Lower lobe of right lung (tissue), 2 donors: Measurements from ENCODE around the gene SYNDIG1. TPM values are rescaled to one million over a fixed set of nuclear protein-coding genes. Genes with fewer than 3 reads are reported as not detected.

Experiments used
- ATAC-seq, 2 donors: fragments of 200-7000 bp; cut with Tn5 transposase; one replicate each; pipeline ENCODE4 v1.9.1; 2020 to 2022; ENCODE audit warnings: mild to moderate bottlenecking in 2 of 2, moderate library complexity in 2 of 2
- DNase-seq: peaks from one replicate; pipeline ENCODE4 v3.0.0-alpha.2; 2020
- H3K27ac ChIP-seq: fragments of 200-600 bp; one replicate; pipeline ENCODE4 v1.8.0; 2022
- H3K27me3 ChIP-seq: fragments of 200-600 bp; one replicate; pipeline ENCODE4 v1.8.0; 2022; ENCODE audit warnings: low read depth
- H3K36me3 ChIP-seq: fragments of 200-600 bp; one replicate; pipeline ENCODE4 v1.8.0; 2022; ENCODE audit warnings: mild to moderate bottlenecking
- H3K4me1 ChIP-seq: fragments of 200-600 bp; one replicate; pipeline ENCODE4 v1.8.0; 2022
- H3K4me3 ChIP-seq: fragments of 200-600 bp; one replicate; pipeline ENCODE4 v1.8.0; 2022; ENCODE audit warnings: mild to moderate bottlenecking
- H3K9me3 ChIP-seq: fragments of 200-600 bp; one replicate; pipeline ENCODE4 v1.8.0; 2022
- intact Hi-C: fragments of 100-400 bp; cut with DNase I; formaldehyde crosslinking; loops from one replicate; pipeline ENCODE4 v1.11.0; 2022
- total RNA-seq: library from RNA; stranded (reverse); fragmentation: NEBNext Ultra II Directional; extraction: Animal tissue kit (Norgen Biotek cat#: 25700); gene quantifications from one replicate; pipeline ENCODE4 v1.2.1, GENCODE V29; 2021
- TF ChIP-seq, protein P1 (sequence below): fragments of 200-600 bp; IDR thresholded peaks from one replicate; pipeline ENCODE4 v1.8.0; 2022; ENCODE audit warnings: antibody characterized with exemption, mild to moderate bottlenecking
- donor health status: DM: no; HTN: yes; CAD: no; lungs with severe emphysema.

The SYNDIG1 gene
- total RNA-seq, 1 donor from 2014 or later = 0.15 TPM

DNA sequence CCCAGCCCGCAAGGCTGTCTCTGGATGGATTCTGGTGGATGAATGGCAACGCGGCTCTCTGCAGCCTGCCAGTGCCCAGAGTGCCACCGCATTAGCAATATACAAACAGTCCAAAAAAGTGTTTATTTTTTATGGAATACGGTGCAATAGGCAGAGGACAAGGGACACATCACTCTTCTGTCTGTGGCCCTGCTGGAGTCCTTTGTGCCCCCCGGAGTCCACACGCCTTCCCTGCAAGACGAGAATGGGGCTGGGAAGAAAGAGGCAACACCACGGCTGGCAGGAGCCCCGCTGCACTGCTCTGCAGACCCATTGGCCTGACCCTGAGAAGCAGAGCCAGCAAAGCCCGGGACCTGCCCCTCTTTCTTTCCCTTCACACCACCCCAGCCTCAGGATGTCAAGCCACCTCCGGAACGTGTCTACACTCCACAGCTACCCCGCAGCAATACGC, 196.3 kb downstream of the SYNDIG1 start:
- TF ChIP-seq, protein P1, sequence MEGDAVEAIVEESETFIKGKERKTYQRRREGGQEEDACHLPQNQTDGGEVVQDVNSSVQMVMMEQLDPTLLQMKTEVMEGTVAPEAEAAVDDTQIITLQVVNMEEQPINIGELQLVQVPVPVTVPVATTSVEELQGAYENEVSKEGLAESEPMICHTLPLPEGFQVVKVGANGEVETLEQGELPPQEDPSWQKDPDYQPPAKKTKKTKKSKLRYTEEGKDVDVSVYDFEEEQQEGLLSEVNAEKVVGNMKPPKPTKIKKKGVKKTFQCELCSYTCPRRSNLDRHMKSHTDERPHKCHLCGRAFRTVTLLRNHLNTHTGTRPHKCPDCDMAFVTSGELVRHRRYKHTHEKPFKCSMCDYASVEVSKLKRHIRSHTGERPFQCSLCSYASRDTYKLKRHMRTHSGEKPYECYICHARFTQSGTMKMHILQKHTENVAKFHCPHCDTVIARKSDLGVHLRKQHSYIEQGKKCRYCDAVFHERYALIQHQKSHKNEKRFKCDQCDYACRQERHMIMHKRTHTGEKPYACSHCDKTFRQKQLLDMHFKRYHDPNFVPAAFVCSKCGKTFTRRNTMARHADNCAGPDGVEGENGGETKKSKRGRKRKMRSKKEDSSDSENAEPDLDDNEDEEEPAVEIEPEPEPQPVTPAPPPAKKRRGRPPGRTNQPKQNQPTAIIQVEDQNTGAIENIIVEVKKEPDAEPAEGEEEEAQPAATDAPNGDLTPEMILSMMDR = no peak
- ATAC-seq = no peak
- no peak for DNase-seq
- Histone ChIP-seq H3K9me3 (no peaks in the 10 kb centered on the region), H3K27me3 (no peaks in the 10 kb centered on the region), H3K4me1 (no peaks in the 10 kb centered on the region), H3K4me3 (no peak overlapping the region), H3K36me3 (no peaks in the 10 kb centered on the region), H3K27ac (no peak overlapping the region)
- intact Hi-C loops = no loop called here

DNA sequence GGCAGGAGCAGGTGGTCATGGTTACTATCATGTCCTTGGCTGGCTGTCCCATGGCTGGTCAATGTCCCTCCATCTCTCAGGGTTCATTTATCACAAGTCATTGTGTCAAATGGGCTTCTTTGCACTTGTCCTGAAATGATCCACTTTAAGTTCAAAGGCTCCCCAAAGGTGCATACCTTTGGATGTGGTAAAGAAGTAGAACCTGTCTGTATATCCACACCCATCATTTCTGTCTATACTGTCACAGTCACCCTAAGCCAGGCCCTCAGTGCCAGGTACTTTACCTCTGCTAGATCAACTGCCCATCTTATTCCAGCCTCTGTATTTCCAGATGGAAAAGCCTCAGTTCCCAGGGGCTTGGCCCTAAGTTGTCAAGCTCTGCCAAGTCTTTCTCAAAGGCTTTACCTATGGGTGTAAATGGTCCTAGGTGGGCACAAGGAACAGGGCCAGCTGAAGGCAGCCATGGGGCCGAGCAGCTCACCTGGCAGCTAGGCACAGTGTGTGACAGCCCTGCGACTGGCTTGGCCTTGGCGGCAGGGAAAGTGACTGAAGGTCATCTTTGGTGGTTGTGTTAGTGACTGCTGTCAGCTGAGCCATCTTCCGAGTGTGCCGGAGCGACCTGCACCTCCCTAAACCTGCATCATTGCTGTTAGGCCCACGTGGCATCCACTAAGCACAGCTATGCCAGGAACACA, 198.4 kb downstream of the SYNDIG1 start:
- no peaks in the 10 kb centered on the region for H3K4me1 ChIP-seq
- H3K27me3 ChIP-seq = no peaks in the 10 kb centered on the region
- no peak for ATAC-seq
- no peaks in the 10 kb centered on the region for H3K36me3 ChIP-seq
- no peaks in the 10 kb centered on the region for H3K9me3 ChIP-seq
- TF ChIP-seq, protein P1 = no peak
- no peak for DNase-seq
- intact Hi-C loops = no loop called here
- H3K27ac ChIP-seq = no peak overlapping the region
- H3K4me3 ChIP-seq = no peak overlapping the region

- intact Hi-C loops = no loop called here
- Histone ChIP-seq H3K27ac (no peak overlapping the region), H3K36me3 (no peaks in the 10 kb centered on the region), H3K9me3 (no peaks in the 10 kb centered on the region), H3K27me3 (no peaks in the 10 kb centered on the region), H3K4me1 (no peaks in the 10 kb centered on the region), H3K4me3 (no peak overlapping the region)
- no peak for ATAC-seq
- DNase-seq = no peak
- TF ChIP-seq, protein P1 = no peak
Observed at GRCh38 chr20:24668384-24668702, 198.9 kb downstream of the SYNDIG1 start.

- H3K4me1 ChIP-seq = no peaks in the 10 kb centered on the region
- TF ChIP-seq, protein P1 = no peak
- H3K9me3 ChIP-seq = no peaks in the 10 kb centered on the region
- intact Hi-C loops = no loop called here
- H3K4me3 ChIP-seq = no peak overlapping the region
- no peak overlapping the region for H3K27ac ChIP-seq
- DNase-seq = no peak
- no peaks in the 10 kb centered on the region for H3K36me3 ChIP-seq
- no peaks in the 10 kb centered on the region for H3K27me3 ChIP-seq
- no peak for ATAC-seq
Observed at GRCh38 chr20:24668791-24669190, 199.4 kb downstream of the SYNDIG1 start.

- TF ChIP-seq, protein P1 = no peak
- DNase-seq = no peak
- Histone ChIP-seq H3K27ac (no peak overlapping the region), H3K9me3 (no peaks in the 10 kb centered on the region), H3K4me1 (no peaks in the 10 kb centered on the region), H3K27me3 (no peaks in the 10 kb centered on the region), H3K4me3 (no peak overlapping the region), H3K36me3 (no peaks in the 10 kb centered on the region)
- intact Hi-C loops = no loop called here
- ATAC-seq = no peak
Observed at GRCh38 chr20:24669701-24670100, 200.3 kb downstream of the SYNDIG1 start.
